PC-9 (cell line): ENCODE measurements around the gene ZP4.

Experiments used
- CTCF ChIP-seq: fragments of 200-600 bp; sonication (generic); conservative IDR thresholded peaks from 2 replicates; pipeline ENCODE4 v1.6.1; 2017; ENCODE audit warnings: mixed run types, antibody characterized with exemption, mild to moderate bottlenecking, moderate library complexity
- EZH2 ChIP-seq: fragments of 200-600 bp; sonication (generic); IDR thresholded peaks from 2 replicates; pipeline ENCODE4 v1.8.0; 2017; ENCODE audit warnings: antibody characterized with exemption, low read depth

- TF ChIP-seq CTCF (no peak), EZH2 (no peak)
These were observed 51.7 kb downstream of the ZP4 start for GRCh38 chr1:237838904-237839534.
